K562 (cell line): ENCODE data around the gene MRNIP. TPM values are rescaled to one million over a fixed set of nuclear protein-coding genes. Genes with fewer than 3 reads are reported as not detected.

ENCODE experiments used
- ETV6 ChIP-seq, 3 experiments: fragments of 150-350 bp in 1 of 3; sonication (generic) in 1 of 3; formaldehyde crosslinking in 1 of 3; IDR thresholded peaks; 2 replicates each; pipeline versions ENCODE4 v1.6.1 to v1.8.0; 2014 to 2022; ENCODE audit warnings: borderline replicate concordance in 2 of 3, low read depth in 2 of 3, antibody characterized with exemption in 1 of 3, low read length in 1 of 3, mild to moderate bottlenecking in 1 of 3, missing genetic modification reagents in 1 of 3
- FOXA3 ChIP-seq, 2 experiments: fragments of 450-650 bp in 1 of 2; sonication (generic) in 1 of 2; formaldehyde crosslinking; IDR thresholded peaks in 1 of 2; conservative IDR thresholded peaks in 1 of 2; 2 replicates each; pipeline versions ENCODE4 v1.4.0 to v1.8.0; 2020 to 2022; ENCODE audit warnings: mild to moderate bottlenecking in 2 of 2, missing genetic modification reagents in 1 of 2
- GATAD2A ChIP-seq: fragments of 450-650 bp; IDR thresholded peaks from 2 replicates; pipeline ENCODE4 v1.6.1; 2017
- NCOA4 ChIP-seq: fragments of 450-650 bp; IDR thresholded peaks from 2 replicates; pipeline ENCODE4 v1.6.1; 2018; ENCODE audit warnings: mild to moderate bottlenecking; ENCODE audit not compliant: partially characterized antibody
- NCOR1 ChIP-seq: fragments of 450-650 bp; IDR thresholded peaks from 2 replicates; pipeline ENCODE4 v1.6.1; 2016; ENCODE audit warnings: mild to moderate bottlenecking, moderate library complexity
- NR2C2 ChIP-seq, 2 experiments: fragments of 200-800 bp in 1 of 2; sonication (Bioruptor generic) in 1 of 2; sonication (generic) in 1 of 2; formaldehyde crosslinking in 1 of 2; IDR thresholded peaks; 2 replicates each; pipeline versions ENCODE4 v1.6.1 to v1.8.0; 2016 to 2022; ENCODE audit warnings: mild to moderate bottlenecking in 1 of 2, missing compliant biosample characterization in 1 of 2, missing genetic modification characterization in 1 of 2, missing genetic modification reagents in 1 of 2
- PCBP1 ChIP-seq: fragments of 200-400 bp; formaldehyde crosslinking; IDR thresholded peaks from 2 replicates; pipeline ENCODE4 v1.6.1; 2018; ENCODE audit warnings: mild to moderate bottlenecking, low read depth, low read length; ENCODE audit not compliant: poor library complexity, severe bottlenecking
- RBBP5 ChIP-seq: fragments of 200-600 bp; sonication (generic); IDR thresholded peaks from 2 replicates; pipeline ENCODE4 v1.6.1; 2012; ENCODE audit warnings: borderline replicate concordance, mild to moderate bottlenecking, low read length, control low read depth, inconsistent platforms; ENCODE audit not compliant: insufficient read depth, poor library complexity, severe bottlenecking
- RBM17 ChIP-seq: fragments of 200-400 bp; formaldehyde crosslinking; IDR thresholded peaks from 2 replicates; pipeline ENCODE4 v1.6.1; 2017; ENCODE audit warnings: low read depth, mild to moderate bottlenecking, low read length, borderline replicate concordance
- SP1 ChIP-seq: sonication (generic); formaldehyde crosslinking; IDR thresholded peaks from 2 replicates; pipeline ENCODE4 v1.8.1; 2022; ENCODE audit warnings: mild to moderate bottlenecking, missing genetic modification reagents
- TEAD4 ChIP-seq, 2 experiments: sonication (generic) in 1 of 2; formaldehyde crosslinking in 1 of 2; IDR thresholded peaks; 2 replicates each; pipeline versions ENCODE4 v1.6.1 to v1.8.0; 2012 to 2022; ENCODE audit warnings: borderline replicate concordance in 1 of 2, inconsistent platforms in 1 of 2, low read length in 1 of 2, mild to moderate bottlenecking in 1 of 2, missing genetic modification reagents in 1 of 2
- U2AF1 ChIP-seq: fragments of 200-400 bp; formaldehyde crosslinking; optimal IDR thresholded peaks from 2 replicates; pipeline ENCODE3; 2017; ENCODE audit warnings: mild to moderate bottlenecking, low read depth, low read length, moderate library complexity
- polyA plus RNA-seq, 8 experiments: library from polyadenylated mRNA; depleted of rRNA in 4 of 8; stranded (reverse) in 5 of 8; unstranded in 3 of 8; fragments of >200 nt; fragmentation: Nextera tagmentation in 2 of 8; fragmentation: Illumina TruSeq in 1 of 8; extraction: Ambion mirVana in 2 of 8; extraction: Trizol in 1 of 8; gene quantifications; 2 replicates each; pipeline versions ENCODE4 v1.2.1 to v1.2.3, GENCODE V29; 2011 to 2014; ENCODE audit warnings: inconsistent platforms in 1 of 8, missing spikeins in 1 of 8
- total RNA-seq, 7 experiments: library from RNA; depleted of rRNA in 6 of 7; stranded (reverse); fragments of >200 nt in 6 of 7; fragmentation: Illumina TruSeq in 2 of 7; extraction: Trizol in 2 of 7; gene quantifications; 2 replicates each; pipeline versions ENCODE4 v1.2.1 to v1.2.3, GENCODE V29; 2011 to 2021; ENCODE audit warnings: low replicate concordance in 1 of 7
- TF ChIP-seq, protein P1 (sequence below): fragments of 250-450 bp; sonication (Bioruptor Pico); IDR thresholded peaks from 2 replicates; pipeline ENCODE4 v1.5.0; 2021; ENCODE audit warnings: mild to moderate bottlenecking, moderate library complexity
- TF ChIP-seq, protein P2 (sequence below): sonication (generic); formaldehyde crosslinking; IDR thresholded peaks from 2 replicates; pipeline ENCODE4 v1.8.1; 2023; ENCODE audit warnings: missing genetic modification reagents, mild to moderate bottlenecking, borderline replicate concordance

The MRNIP gene
- total and polyA plus RNA-seq, 9 of the 15 experiments (the other 6 are each of a cell fraction or from before 2014, with no cell fraction given) = 3.6 to 39.0 (median 16.8) TPM

DNA sequence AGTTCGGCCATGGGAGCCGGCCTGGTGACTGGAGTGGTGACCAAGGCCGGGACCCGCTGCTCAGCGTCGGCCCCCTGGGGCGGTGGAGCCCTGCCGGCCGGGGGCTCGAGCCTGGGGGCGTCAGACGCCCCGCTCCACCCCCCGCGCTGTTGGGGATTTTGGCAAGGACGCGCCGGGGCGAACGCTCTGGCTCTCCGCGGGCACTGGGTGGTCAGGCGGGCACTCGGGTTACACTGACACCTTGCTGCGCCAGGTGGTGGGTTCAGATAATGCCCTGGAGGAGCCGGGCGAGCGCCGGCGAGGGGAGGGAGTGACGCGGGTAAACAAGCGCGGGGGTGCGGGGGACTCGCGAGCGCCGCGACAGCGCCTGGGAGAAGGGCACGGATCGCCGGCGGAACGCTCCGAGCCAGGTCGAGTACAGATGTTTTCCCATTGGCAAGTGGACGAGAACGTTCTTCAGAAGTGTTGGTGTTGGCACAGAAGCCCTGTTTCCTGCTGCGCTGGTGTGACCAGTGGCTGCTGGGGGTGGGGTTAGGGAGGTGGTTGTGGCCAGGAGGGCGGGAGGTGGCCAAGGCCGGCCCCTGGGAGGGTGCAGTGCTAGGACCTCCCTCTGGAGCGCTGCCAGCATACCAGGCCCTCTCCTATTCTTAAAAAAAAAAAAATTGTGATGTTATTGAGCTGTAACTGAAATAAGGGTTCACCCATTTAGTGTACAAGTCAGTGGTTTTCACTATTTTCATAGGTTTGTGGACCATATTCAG, 37.1 kb downstream of the MRNIP start (continued):
- TF ChIP-seq, protein P1, sequence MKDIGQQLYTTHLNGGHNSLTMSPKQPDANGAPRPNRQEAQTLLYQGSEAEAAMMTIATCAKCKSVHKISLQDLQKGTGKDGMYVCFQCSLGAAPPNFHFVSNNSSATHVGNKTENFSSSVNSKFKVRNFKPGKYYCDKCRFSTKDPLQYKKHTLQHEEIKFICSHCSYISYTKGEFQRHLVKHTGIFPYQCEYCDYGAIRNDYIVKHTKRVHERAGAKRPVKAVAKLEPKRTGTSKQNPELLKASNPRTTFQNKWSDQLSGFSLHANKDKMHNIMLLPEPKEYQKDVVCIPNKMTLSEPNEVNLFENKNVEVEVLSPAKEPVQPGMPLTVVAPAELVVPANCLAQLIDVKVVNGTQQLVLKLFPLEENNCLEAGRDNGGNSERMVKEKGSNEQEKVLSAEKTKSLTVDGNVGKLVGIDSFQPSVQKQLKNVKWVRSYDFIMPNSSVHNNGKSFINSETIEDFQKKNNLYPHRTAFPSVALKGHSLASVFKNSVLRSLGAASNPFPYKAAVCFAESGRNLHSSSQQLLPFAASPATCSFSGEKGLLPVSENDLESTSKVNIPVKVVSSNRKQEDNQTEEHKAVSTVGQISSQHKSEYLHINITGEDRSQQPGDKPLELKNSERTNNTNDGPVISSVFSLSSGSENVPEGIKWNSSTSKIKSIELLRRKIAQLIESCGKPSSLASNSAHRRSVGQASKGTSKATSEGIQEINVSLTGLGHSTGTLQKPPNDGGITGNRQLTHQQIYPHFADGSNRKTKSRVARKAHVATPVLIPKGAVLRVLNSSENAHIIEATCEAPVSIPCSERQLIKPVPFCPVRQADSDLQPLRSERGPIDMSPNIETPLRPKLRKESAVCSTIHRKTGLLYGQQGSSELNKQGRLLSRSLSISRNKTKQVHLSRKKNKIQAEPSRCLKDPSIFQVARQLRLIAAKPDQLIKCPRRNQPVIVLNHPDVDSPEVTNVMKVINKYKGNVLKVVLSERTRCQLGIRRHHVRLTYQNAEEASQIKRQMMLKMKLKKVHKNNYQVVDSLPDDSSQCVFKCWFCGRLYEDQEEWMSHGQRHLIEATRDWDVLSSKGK (CRISPR knock-in tag) = no peak
- TF ChIP-seq SP1 (peak; percentile 71), ETV6 (IDR thresholded peaks at IDR 0.05; ENCODE audit: borderline replicate concordance in 1 of 2, low read depth in 2 of 2, low read length in 1 of 2) (no peak), ETV6 (CRISPR knock-in tag; IDR thresholded peaks at IDR 0.05; ENCODE audit: borderline replicate concordance) (0 out of 2 replicates have a peak, but pooled peaks have one; percentile 51), NCOA4 (no peak), PCBP1 (peak; percentile 95), NR2C2 (CRISPR knock-in tag; IDR thresholded peaks at IDR 0.05) (no peak), NR2C2 (tag; IDR thresholded peaks at IDR 0.05) (peak; percentile 20), FOXA3 (CRISPR knock-in tag; conservative IDR thresholded peaks at IDR 0.05 in 1 of 2, IDR thresholded peaks at IDR 0.05 in 1 of 2) (peak; percentile 33 to 94; a peak in 3 of 4 replicates), RBBP5 (peak; percentile 24), TEAD4 (IDR thresholded peaks at IDR 0.05; ENCODE audit: low read length) (no peak; the same call in 1 of the 2 replicates), TEAD4 (CRISPR knock-in tag; IDR thresholded peaks at IDR 0.05; ENCODE audit: borderline replicate concordance) (no peak), U2AF1 (peak; percentile 69), GATAD2A (0 out of 2 replicates have a peak, but pooled peaks have one; percentile 58), RBM17 (no peak), NCOR1 (peak; percentile 11)
- TF ChIP-seq, protein P2, sequence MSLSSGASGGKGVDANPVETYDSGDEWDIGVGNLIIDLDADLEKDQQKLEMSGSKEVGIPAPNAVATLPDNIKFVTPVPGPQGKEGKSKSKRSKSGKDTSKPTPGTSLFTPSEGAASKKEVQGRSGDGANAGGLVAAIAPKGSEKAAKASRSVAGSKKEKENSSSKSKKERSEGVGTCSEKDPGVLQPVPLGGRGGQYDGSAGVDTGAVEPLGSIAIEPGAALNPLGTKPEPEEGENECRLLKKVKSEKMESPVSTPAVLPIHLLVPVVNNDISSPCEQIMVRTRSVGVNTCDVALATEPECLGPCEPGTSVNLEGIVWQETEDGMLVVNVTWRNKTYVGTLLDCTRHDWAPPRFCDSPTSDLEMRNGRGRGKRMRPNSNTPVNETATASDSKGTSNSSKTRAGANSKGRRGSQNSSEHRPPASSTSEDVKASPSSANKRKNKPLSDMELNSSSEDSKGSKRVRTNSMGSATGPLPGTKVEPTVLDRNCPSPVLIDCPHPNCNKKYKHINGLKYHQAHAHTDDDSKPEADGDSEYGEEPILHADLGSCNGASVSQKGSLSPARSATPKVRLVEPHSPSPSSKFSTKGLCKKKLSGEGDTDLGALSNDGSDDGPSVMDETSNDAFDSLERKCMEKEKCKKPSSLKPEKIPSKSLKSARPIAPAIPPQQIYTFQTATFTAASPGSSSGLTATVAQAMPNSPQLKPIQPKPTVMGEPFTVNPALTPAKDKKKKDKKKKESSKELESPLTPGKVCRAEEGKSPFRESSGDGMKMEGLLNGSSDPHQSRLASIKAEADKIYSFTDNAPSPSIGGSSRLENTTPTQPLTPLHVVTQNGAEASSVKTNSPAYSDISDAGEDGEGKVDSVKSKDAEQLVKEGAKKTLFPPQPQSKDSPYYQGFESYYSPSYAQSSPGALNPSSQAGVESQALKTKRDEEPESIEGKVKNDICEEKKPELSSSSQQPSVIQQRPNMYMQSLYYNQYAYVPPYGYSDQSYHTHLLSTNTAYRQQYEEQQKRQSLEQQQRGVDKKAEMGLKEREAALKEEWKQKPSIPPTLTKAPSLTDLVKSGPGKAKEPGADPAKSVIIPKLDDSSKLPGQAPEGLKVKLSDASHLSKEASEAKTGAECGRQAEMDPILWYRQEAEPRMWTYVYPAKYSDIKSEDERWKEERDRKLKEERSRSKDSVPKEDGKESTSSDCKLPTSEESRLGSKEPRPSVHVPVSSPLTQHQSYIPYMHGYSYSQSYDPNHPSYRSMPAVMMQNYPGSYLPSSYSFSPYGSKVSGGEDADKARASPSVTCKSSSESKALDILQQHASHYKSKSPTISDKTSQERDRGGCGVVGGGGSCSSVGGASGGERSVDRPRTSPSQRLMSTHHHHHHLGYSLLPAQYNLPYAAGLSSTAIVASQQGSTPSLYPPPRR (CRISPR knock-in tag) = no peak
